IPS-20b (cell line): Measurements from ENCODE around the gene OR2L8.
"Not testable (repeated sequence)": the region's sequence is repeated elsewhere in the genome, so short reads cannot be mapped to it uniquely, and the experiment has no call there.

Source experiments
- H3K27ac ChIP-seq: one replicate; pipeline ENCODE4 v1.5.1; 2013; ENCODE audit warnings: low read length
- H3K27me3 ChIP-seq: 2 replicates; pipeline ENCODE4 v1.6.1; 2013; ENCODE audit warnings: mild to moderate bottlenecking, low read length, inconsistent platforms; ENCODE audit not compliant: insufficient read depth
- H3K36me3 ChIP-seq: 2 replicates; pipeline ENCODE4 v1.6.1; 2013; ENCODE audit warnings: low read depth, mild to moderate bottlenecking, inconsistent platforms, low read length, moderate library complexity; ENCODE audit not compliant: insufficient read depth
- H3K4me1 ChIP-seq: 2 replicates; pipeline ENCODE4 v1.6.1; 2013; ENCODE audit warnings: mild to moderate bottlenecking, control low read depth, inconsistent platforms, low read length, moderate library complexity; ENCODE audit not compliant: insufficient read depth
- H3K4me3 ChIP-seq: 2 replicates; pipeline ENCODE4 v1.5.1; 2013; ENCODE audit warnings: mild to moderate bottlenecking, low read length, inconsistent platforms
- H3K9ac ChIP-seq: 2 replicates; pipeline ENCODE4 v1.6.1; 2013; ENCODE audit warnings: low read depth, mild to moderate bottlenecking, inconsistent platforms, low read length, moderate library complexity
- H3K9me3 ChIP-seq: 2 replicates; pipeline ENCODE4 v1.6.1; 2013; ENCODE audit warnings: mild to moderate bottlenecking, low read depth, low read length, inconsistent platforms; ENCODE audit not compliant: insufficient read depth

The OR2L8 gene

DNA sequence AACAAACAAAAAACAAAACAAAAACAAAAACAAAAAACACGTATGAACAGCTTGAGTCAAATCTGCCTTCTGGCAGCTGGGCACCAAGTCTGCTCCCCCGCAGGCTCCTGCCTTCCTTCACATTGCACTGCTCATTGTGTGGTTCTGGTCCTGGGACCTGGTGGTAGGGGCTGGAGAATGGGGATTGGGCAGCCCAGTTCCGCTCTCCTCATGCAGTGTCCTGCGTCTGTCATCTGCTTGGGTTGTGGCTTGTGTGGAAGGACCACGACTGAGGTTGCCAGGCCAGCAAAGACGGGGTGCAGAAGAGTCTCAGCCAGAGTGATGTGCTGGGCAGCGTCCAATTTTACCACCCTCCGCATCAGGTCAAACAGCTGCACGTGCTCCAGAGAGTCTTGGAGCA is 12.9 kb upstream of the OR2L8 start:
- H3K27ac ChIP-seq: no peak overlapping the region
- no peaks in the 10 kb centered on the region for H3K27me3 ChIP-seq
- no peaks in the 10 kb centered on the region for H3K4me1 ChIP-seq
- no peaks in the 10 kb centered on the region for H3K36me3 ChIP-seq
- H3K4me3 ChIP-seq: no peak overlapping the region
- H3K9me3 ChIP-seq: peaks cover 79% of the 10 kb centered on the region
- H3K9ac ChIP-seq: no peak overlapping the region

DNA sequence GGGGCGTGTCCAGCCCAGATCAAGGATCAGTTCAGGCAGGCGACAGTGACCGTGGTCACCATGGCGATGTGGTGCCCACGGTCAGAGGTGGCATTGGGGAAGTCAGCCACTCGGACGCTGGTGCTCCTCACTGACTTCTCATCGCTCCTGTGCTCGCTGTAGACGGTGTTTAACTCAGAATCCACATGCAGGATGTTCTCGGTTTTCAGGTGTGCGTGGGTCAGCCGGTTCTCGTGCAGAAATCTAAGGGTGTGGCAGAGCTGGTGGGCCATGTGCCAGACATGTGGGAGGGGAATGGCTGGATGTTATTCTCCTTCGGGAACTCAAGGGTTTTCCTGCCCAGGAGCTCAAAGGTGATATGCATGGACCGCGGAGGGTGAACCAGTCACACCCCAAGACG is 12.2 kb upstream of the OR2L8 start:
- H3K9ac ChIP-seq: no peak overlapping the region
- no peaks in the 10 kb centered on the region for H3K27me3 ChIP-seq
- H3K4me1 ChIP-seq: no peaks in the 10 kb centered on the region
- no peaks in the 10 kb centered on the region for H3K36me3 ChIP-seq
- peaks cover 79% of the 10 kb centered on the region for H3K9me3 ChIP-seq
- H3K27ac ChIP-seq: no peak overlapping the region
- H3K4me3 ChIP-seq: no peak overlapping the region

DNA sequence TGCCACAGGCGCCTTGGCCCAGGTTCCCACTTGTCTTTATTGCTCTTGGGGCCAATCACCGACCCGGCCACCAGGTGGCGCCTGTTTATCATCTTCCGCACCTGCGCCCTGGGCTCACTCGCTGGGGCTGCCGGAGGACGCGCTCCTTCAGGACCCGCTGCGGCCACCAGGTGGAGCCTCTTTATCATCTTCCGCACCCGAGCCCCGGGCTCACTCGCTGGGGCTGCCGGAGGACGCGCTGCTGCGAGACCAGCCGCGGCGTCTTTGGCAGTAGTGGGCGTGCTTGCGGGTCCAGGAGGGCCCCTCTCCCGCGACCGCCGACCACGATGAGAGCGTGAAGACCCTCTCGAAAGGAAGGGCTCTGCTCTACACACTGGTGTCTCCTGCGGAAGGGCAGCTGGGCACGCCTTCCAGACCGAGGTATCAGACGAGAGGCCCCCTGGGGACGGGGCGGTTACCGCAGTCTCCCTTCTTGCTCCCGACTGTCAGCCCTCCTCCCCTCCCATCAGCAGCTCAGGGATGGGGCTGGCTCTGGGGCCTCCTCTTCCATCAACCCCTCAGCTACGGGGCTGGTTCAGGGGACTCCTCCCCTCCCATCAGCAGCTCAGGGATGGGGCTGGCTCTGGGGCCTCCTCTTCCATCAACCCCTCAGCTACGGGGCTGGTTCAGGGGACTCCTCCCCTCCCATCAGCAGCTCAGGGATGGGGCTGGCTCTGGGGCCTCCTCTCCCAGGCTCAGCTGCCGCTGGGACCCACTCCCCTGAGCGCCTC is 11.5 kb upstream of the OR2L8 start:
- not testable (repeated sequence) for H3K27ac ChIP-seq, H3K27me3 ChIP-seq, H3K36me3 ChIP-seq, H3K9ac ChIP-seq, H3K4me1 ChIP-seq
- Histone ChIP-seq H3K9me3 (peaks cover 79% of the 10 kb centered on the region), H3K4me3 (peak overlapping the region; percentile 51; the same call in 1 of the 2 replicates)

DNA sequence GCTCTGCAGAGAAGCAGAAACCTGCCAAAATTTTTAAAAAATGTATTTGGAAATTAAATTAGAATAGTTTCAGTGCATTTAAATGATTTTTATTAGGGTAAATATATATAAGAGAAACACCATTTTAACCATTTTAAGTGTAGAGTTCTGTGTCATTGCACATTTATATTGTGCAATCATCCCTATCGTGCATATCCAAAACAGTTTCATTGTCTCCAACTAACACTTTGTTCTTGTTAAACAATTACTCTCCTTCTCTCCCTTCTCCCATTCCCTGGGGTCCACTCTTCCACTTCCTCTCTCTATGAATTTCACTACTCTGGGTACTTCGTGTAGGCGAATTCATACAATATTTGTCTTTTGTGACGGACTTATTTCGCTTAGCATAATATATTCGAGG is 6.0 kb upstream of the OR2L8 start:
- H3K27ac ChIP-seq: no peak overlapping the region
- H3K4me1 ChIP-seq: no peaks in the 10 kb centered on the region
- no peak overlapping the region for H3K9ac ChIP-seq
- H3K27me3 ChIP-seq: no peaks in the 10 kb centered on the region
- H3K4me3 ChIP-seq: no peak overlapping the region
- H3K9me3 ChIP-seq: peaks cover 90% of the 10 kb centered on the region
- H3K36me3 ChIP-seq: no peaks in the 10 kb centered on the region

DNA sequence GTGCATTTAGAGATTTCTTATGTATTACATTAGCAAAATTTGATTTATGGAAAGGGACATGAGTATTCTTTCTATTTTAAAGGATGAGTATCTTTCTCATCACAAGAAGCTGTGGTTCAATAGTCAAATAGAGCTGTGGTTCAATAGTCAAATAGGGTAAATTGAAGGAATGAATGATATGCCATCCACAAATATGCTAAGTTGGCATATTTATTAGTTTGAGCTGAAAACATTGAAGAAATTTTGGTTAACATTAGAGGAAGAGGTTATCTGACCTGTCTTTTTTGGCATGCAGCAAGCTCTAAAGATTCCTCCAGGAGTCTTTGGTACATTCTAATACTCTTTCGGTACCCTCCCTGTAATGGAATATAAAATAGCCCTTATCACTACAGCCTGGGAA is 4.8 kb downstream of the OR2L8 start:
- Histone ChIP-seq H3K4me1 (no peaks in the 10 kb centered on the region), H3K4me3 (no peak overlapping the region), H3K9me3 (peaks cover 56% of the 10 kb centered on the region), H3K36me3 (no peaks in the 10 kb centered on the region), H3K27me3 (no peaks in the 10 kb centered on the region), H3K27ac (no peak overlapping the region), H3K9ac (no peak overlapping the region)

DNA sequence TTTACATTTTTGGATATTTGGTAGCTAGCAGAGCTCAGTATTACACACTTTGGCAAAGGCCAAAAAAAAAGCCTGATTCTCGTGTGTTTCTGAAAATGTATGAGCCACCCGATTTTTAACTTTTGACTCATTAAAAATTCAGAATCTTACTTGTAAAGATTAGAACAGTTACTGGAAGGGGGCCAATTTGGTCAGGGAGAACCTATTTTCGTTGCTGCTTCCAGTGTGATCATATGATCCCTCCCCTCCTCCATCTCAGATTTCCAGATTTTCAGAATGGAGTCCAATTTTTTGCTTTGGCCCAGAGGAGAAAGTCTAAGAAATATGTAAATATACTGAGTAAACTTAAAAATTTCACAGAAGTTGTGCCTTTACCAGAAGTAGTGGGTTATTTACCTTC is 13.1 kb downstream of the OR2L8 start:
- H3K9ac ChIP-seq: no peak overlapping the region
- no peaks in the 10 kb centered on the region for H3K27me3 ChIP-seq
- no peak overlapping the region for H3K27ac ChIP-seq
- H3K4me3 ChIP-seq: no peak overlapping the region
- peaks cover 53% of the 10 kb centered on the region for H3K9me3 ChIP-seq
- H3K36me3 ChIP-seq: no peaks in the 10 kb centered on the region
- H3K4me1 ChIP-seq: no peaks in the 10 kb centered on the region

DNA sequence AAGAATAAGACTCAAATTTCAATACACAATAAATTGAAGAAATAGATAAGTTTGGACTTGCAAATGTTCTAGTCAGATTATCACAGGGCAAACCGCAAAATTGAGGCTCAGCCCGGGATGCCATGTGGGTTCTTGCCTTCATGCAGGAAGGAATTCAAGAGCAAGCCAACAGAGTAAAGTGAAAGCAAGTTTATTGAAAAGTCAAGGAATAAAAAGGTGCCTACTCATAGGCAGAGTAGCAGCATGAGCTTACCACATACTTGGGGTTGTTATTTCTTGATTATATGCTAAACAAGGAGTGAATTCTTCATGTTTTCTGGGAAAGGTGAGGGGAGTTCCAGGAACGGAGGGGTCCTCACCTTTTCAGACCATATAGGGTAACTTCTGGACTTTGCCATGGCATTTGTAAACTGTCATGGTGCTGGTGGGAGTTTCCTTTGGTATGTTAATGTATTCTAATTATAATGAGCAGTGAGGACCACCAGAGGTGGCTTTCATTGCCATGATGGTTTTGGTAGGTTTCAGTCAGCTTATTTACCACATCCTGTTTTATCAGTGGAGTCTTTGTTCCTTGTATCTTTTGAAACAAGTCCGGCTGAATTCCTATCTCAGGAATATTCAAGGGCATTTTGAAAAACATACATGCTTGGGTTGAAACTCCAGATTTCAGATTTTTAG is 14.4 kb downstream of the OR2L8 start:
- no peak overlapping the region for H3K9ac ChIP-seq
- peaks cover 61% of the 10 kb centered on the region for H3K9me3 ChIP-seq
- H3K4me3 ChIP-seq: no peak overlapping the region
- H3K4me1 ChIP-seq: no peaks in the 10 kb centered on the region
- H3K27me3 ChIP-seq: no peaks in the 10 kb centered on the region
- no peaks in the 10 kb centered on the region for H3K36me3 ChIP-seq
- H3K27ac ChIP-seq: no peak overlapping the region

DNA sequence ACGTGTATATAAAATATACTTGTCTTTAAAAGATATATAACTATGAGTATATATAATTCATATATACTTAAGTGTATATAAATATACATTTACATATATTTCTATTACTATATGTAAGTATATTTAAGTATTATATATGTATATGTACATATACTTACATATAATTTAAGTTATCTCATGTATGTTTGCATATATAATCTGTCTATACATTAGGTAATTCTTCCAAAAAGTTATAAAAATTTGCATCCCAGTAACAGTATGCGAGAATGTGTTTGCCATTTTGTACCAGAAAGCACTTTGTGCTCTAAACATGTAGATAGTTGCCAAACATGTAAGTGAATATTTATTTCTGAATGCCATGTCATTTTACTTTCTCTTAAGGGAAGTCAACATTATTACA is 16.3 kb downstream of the OR2L8 start, which contains the start of gene OR2AK2:
Gene OR2AK2 (plus strand): TSS at position 301 of the 400 bp plus-strand sequence. CDS start 144 bp downstream, outside the sequence.
- no peak within 1 kb of the TSS for H3K9ac ChIP-seq

DNA sequence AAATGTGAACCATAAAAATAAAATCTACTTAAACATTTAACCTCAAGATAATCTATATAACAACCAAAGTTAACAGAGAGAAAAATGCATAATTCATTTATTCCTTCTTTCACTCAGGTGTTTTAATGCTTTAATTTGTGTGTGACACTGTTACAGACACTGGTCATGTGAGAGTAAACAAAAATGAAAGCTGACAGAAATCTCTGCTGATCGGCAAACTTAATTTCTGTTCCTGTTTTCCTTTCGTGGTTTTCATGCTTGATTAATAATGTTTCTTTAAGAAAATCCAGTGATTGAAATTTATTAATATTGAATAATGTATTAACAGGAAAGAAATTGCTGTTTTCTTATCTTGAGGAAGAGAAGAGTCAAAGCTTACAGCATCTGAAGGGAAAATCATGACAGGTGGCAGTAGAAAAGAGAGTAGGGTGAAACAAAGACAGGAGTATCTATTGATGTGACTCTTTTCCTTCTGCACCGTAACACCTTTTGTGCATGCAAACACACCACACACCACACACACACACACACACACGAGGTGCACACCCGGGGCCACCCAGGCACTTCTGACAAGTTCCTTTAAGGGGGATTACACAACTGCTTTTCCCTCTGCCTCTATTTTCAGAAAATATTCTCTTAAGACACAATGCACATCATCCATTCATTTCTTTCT is 18.0 kb downstream of the OR2L8 start:
- Histone ChIP-seq H3K27me3 (no peaks in the 10 kb centered on the region), H3K27ac (no peak overlapping the region), H3K36me3 (no peaks in the 10 kb centered on the region), H3K4me1 (no peaks in the 10 kb centered on the region), H3K4me3 (no peak overlapping the region), H3K9ac (no peak overlapping the region), H3K9me3 (peaks cover 74% of the 10 kb centered on the region)

More for the DNA sequence above, 16.3 kb downstream of the OR2L8 start, which contains the start of gene OR2AK2:
- no peak within 1 kb of the TSS for H3K27ac ChIP-seq
- H3K36me3 ChIP-seq: no peaks in the 10 kb centered on the region
- H3K4me1 ChIP-seq: no peaks in the 10 kb centered on the region
- no peaks in the 10 kb centered on the region for H3K27me3 ChIP-seq
- peaks cover 69% of the 10 kb centered on the region for H3K9me3 ChIP-seq
- no peak within 1 kb of the TSS for H3K4me3 ChIP-seq

DNA sequence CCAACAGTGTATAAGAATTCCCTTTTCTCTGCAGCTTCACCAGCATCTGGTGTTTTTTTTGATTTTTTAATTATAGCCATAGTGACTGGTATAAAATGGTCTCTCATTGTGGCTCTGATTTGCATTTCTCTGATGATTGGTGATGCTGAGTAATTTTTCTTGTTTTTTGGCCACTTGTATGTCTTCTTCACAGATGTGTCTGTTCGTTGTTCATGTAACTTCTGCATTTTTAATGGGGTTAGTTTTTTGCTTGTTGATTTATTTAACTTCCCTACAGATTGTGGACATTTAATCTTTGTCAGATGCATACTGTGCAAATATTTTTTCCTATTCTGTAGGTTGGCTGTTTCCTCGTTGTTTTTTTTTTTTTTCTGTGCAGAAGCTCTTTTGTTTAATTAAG is 44.3 kb downstream of the OR2L8 start:
- Histone ChIP-seq H3K4me3 (no peak overlapping the region), H3K4me1 (no peaks in the 10 kb centered on the region), H3K36me3 (no peaks in the 10 kb centered on the region), H3K27ac (no peak overlapping the region), H3K27me3 (no peaks in the 10 kb centered on the region), H3K9me3 (peaks cover 91% of the 10 kb centered on the region), H3K9ac (no peak overlapping the region)

DNA sequence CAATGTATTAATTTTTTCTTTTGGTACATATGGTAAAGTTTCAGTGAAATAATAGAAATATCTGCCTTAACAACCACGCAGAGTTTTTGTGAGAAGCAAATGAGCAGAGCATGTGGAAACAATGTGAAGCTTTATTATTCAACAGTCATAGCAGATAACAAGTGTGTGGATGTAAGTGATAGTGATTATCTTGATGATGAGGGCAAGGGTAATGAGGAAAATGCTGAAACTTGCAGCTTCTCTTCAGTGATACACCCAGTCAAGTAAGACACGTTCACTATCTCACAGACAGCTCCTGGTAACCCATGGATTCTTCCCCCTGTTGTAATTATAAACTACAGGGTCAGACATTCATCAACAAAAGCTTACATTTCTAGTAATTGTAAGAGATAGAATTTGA is 50.2 kb downstream of the OR2L8 start:
- Histone ChIP-seq H3K27ac (no peak overlapping the region), H3K9ac (no peak overlapping the region), H3K4me1 (no peaks in the 10 kb centered on the region), H3K9me3 (peaks cover 88% of the 10 kb centered on the region), H3K4me3 (no peak overlapping the region), H3K36me3 (no peaks in the 10 kb centered on the region), H3K27me3 (no peaks in the 10 kb centered on the region)
